ENCODE results near the gene FANCE.
"Not testable (repeated sequence)": the region's sequence is repeated elsewhere in the genome, so short reads cannot be mapped to it uniquely, and the experiment has no call there.

Gene FANCE

DNA sequence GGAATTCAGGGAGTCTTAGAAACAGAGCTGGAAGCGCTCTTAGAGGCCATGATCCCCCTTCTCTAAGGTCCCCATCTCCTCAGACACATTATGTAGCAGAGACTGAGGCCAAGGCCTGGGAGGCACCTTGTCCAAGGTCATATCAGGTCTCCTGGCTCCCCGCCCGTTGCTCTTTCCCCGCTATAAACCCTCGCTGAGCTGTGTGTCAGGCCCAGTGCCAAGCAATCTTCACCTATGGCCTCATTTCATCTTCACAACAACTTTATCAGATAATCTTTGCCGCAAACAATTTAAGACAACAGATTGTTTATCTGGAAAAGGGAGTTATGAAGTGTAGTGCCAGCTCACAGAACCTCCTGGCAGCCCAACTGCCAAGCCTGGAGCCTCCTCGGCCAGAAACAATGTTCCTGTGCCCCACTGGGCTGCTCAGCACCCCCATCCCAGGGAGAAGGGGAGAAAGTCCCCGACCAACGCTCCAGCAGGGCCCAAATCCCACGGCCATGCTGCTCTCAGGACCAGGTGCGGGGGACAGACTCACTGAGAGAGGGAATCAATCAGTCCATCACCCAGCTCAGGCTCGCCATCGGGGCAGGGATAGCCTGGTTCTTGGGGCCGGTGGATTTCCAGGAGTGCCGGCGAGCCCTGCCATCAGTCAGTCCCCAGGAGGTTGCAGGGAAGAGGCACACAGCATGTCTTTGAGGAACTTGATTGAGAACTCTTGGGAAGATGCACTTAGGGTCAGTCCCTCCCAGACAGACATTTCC, 16.9 kb upstream of the FANCE start:
- no peak for DNase-seq

DNA sequence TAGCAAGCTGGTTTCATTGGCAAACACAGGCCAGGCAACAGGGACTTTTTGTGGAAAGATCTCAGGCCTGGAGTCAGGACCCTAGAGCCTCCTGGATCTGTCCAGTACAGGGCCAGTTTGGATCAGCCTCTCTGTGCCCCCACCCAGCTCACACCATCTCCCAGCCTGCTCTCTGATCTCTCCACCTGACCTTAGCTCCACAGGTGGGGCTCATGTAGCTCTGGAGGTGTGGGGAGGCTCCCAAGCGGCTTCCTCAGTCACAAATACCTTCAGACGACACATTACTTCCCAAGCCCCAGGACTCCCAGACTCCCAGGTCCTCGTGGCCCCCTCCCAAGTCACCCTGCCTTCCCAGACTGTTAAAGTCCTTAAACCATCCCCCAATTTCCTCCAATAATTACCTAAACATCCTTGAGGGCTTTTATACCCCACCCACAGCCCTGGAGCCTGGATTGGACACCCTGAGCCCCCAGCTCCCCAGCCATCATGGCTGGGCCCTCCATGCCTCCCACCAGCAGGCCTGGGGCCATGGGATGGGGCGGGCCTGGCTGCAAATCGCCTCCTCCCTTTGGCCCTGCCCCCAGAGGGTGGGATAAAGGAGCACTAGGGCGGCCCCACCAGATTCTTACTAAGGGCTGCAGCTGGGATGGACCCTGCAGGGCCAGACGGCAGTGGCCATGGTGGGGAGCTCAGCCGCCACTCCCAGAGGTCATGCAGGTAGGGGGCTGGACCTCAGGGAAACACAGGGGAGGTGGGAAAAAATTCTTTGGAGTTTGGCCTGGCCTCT, 15.9 kb upstream of the FANCE start:
- DNase-seq: no peak

DNA sequence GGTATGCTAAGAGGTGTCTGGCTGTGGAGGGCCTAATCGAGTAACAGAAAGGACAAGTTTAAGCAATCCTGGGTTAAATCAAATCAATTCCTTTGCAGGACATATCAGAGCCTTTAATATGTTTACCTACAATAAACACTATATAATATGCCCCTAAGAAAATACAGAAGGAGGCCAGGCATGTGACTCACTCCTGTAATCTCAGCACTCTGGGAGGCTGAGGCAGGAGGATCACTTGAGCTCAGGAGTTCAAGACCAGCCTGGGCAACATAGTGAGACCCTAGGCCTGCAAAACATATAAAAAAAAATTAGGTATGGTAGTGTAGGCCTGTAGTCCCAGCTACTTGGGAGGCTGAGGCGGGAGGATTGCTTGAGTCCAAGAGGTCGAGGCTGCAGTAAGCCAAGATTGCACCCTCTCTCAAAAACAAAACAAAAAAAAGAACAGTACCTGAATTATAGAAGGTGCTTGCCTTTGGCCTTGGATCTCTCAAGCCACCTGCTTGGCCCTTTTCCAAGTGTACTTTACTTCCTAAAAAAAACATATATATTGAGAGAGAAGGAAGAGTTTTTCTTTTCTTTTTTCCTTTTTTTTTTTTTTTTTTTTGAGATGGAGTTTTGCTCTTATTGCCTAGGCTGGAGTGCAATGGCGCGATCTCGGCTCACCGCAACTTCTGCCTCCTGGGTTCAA, 13.6 kb upstream of the FANCE start:
- DNase-seq: not testable (repeated sequence)

DNA sequence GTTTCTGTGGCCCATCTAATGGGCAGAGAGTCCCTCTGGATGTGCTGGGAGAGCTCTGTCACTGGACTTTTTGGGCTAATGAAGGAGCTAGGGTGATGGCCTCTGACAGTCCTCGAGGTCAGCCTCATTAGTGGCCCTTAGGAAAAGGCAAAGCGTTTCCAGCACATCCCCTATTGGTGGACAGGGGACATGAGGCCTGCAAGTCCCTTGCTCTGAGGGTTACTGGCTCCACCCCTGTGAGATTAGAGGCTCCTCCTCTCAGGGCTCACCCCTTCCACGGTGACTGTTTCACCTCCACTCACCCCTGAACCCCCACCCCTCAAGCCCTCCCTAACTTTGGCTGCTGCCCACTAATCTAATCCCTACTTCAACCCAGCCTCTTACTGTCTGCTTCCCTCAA, 12.8 kb upstream of the FANCE start:
- no peak for DNase-seq

DNA sequence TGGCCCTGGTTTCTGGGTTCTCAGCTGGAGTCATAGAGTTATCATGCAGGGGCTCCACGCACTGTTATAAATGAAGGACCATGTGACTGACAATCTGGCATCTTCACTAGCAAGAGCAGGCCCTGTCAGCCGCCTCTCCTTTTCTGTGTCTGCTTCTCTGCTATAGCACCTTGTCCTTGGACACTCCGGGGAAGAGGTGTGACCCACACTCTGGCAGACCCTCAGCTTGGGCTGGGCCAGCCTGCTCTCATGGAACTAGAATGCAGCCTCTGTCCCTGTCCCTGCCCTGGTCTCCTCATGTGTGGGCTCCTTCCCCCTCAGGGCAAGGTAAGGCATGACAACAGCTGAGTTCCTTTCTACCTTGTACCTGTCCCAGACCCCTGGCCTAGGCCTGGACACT, 10.9 kb upstream of the FANCE start:
- DNase-seq: no peak

DNA sequence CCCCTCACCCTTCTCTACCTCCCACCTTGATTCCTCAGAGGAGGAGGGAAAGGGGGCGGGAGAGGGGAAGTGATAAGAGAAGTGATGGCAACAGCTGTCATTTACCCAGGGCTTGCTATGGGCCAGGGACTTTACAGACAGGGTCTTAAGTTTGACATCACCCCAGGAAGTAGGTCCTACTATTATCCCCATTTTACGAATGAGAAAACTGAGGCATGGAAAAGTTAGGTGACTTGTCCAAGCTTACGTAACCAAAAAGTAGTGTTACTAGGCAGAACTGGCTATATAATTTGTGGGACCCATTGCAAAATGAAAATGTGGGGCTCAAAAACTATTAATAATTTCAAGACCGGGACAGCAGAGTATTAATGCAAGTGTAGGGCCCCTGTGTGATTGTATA, 10.5 kb upstream of the FANCE start:
- DNase-seq: no peak

DNA sequence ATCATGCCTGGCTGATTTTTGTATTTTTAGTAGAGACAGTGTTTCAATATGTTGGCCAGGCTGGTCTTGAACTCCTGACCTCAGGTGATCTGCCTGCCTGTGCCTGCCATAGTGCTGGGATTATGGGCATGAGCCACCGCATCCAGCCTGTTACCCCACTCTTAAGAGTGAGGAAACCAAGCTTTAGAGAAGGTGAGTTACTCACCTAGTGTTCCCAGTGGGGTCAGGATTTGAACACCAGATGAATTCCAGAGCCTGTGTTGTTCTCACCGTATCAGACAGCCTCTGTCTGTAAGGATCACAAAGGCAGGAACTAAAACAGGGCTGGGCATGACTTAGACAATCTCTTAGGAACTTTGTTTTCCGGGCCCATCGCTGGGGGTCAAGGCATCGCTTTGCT, 9.4 kb upstream of the FANCE start:
- DNase-seq: no peak

DNA sequence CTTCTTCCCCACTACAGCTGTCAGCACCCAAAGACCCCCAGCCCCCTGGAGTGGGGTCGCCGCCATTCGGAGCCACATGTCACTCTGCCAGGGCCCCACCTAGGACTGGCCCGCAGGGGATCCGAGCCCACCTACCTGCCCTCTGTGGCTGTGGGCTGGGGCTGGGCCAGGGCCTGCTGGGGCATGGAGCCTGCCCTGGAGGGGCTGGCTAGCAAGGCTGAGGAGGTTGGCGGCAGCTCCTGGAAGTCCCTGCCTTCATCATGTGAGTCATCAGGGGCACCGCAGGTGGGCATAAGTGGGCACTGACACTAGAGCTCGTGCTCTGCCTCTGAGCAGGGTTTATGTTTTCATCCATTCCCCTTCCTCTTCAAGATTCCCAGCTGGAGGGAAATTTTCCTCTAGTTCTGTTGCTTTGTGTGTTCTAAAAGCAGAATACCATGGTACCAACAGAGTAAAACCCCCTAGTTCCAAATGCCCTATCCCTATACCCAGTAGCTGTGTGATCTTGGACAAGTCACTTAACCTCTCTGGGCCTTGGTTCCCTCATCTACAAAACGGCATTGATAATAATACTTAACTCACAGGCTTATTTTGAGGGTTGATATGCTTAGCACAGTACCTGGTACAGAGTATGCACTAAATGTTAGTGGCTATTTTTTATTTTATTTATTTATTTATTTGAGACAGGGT, 8.7 kb upstream of the FANCE start:
- no peak for DNase-seq

DNA sequence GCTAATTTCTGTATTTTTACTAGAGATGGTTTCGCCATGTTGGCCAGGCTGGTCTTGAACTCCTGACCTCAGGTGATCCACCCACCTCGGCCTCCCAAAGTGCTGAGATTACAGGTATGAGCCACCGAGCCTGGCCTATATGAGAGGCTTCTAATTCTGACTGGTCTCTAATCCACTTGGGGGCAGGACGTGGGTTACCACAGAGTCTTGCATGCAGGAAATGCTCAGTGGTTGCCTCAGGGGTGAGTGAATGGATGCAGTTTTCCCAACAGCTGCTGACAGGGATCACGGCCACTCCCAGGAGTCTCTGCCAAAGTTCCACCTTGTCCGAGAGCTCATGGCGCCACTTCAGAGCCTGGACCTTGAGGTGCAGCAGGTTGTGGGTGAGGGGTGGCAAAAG, 6.4 kb upstream of the FANCE start:
- no peak for DNase-seq

DNA sequence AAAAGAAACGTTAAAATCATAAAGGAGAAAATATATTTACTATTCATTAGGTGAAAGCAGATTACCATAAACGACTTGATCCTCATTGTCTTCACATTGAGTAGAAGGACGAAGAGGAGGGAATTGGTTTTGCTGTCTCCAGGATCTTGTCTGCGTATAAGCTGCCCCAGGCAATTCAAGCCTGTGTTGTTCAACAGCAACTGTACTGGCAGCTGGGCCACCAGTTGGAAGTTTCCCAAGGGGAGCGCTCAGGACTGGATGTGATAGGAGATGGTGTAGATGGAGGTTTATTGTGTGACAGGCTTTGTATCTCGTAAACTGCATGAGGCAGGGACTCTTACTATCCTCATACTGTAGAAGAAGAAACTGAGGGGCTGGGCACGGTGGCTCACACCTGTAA, 3.9 kb upstream of the FANCE start:
- no peak for DNase-seq

DNA sequence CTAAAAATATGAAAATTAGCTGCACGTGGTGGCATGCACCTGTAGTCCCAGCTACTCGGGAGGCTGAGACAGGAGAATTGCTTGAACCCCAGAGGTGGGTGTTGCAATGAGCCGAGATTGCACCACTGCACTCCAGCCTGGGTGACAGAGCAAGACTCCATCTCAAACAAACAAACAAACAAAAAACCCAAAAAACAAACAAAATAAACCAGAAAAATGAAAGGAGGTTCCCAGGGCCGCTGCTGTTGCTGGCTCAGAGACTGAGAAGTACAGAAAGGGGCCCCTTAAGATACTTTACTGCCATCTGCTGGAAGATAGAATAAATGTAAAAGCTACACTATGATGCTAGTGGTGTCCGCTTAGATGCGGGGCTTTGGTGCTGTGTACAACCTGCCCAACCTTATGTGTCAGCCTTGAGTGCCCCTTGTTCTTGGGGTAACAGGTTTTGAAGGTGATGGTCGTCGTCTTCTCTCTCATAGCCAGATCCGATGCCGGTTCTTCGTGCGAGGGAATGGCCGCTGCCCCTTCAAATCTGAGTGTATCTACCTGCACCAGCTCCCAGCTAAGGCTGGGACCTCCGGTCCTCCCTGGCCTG, 2.8 kb upstream of the FANCE start:
- DNase-seq: peak; percentile 67

DNA sequence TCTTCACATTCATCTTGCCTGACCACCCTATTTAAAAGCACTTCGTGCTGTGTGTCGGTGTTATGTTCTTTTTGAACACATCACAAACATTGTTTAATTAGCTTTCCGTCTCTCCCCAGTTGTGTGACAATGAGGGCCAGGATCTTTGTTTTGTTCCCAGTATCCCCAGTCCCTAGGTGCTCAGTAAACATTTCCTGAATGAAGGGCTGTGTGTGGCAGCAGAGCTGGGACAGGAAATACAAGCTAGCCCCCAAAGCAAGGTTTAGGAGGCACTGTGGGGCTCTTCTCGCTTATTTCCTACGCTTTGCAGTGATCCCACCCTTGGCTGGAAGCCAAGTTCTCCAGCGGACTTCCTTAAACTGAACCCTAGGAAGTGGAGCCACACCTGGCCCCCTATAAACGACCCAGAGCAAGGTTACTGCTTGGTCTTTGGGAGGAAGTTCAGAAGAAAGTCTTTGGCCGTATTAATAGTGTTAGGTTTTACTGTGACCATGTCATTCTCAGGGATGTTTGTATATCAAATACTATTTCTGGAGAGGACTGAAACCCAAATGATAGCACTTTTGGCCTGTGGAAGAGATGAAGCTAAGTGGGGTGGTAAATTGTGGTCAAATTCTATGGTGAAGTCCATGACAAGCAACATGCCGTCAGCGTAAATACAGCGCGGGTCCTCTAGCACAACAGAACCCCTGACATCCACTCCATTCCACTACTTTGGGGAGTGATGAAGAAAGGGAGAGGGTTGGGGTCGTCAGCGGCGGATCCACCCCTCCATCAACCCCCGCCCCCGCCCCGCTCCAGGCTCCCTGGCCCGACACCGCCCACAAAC, 570 bp upstream of the FANCE start:
- no peak for DNase-seq

DNA sequence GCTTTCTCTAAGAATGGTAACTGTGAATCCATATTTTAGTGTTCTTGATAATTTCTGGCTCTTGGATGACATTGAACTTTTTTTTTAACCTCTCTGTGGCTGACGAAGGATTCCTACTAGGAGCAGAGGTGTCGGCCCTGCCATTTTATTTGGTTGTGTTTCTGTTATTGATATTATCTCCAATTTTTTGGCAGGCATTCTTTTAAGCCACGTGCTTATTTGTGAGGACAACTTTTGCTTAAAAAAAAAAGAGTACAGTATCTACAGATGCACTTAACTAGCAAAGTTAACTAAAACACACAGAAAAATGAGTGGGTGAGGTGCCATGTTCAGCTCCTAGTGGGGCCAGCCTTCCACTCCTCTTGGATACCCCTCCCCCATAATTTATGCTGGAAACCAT, 1.1 kb downstream of the FANCE start:
- no peak for DNase-seq

DNA sequence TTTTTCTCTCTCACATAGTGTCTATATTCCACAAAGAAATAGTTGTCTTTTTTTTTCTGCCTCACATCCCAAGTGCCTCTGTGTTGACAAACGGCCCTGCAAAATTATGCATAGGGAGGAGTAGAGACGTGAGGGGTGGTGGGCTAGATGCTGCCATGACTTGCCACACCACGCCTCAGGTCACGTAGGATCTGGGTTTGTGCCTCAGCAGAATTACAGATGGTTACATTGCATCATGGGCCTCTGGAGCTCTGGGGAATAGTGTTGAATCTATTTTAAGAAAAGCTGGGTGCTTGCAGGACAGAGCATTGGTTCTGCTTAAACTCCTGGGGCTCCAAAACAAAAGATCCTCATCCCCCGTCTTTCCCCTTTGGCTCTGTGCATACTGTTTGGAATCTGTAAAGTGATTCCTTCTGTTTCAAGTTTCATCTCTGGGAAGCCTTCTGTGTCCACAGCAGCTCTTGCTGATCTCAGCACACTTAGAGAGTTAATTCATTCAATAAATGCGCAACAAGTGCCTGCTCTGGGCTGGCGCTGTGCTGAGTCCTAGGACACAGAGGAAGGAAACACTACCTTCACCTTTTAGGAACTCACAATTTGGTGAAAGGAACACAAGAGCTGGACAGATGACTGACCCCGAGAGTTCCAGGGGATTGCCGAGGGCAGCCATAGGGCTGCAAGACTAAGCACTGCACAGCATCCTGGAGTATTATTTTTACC, 2.4 kb downstream of the FANCE start:
- DNase-seq: no peak

DNA sequence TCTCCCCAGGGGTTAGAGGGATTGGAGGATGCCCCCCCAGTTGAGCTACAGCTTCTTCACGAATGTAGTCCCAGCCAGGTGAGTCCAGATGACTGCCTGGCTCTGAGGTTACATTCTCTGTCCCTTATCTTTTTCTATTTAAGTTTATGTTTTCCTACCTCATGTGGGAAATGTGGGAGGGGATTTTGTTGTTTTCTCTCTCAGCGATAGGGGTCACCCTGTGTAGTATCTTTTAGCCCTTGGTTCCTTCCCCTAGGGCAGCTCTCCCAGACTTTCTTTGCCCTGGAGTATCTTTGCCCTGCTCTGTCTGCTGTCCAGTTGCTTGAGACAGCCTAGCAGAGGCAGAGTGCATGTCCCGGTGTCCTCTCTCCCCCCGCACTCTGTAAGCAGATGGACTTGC, 5.8 kb downstream of the FANCE start:
- no peak for DNase-seq

DNA sequence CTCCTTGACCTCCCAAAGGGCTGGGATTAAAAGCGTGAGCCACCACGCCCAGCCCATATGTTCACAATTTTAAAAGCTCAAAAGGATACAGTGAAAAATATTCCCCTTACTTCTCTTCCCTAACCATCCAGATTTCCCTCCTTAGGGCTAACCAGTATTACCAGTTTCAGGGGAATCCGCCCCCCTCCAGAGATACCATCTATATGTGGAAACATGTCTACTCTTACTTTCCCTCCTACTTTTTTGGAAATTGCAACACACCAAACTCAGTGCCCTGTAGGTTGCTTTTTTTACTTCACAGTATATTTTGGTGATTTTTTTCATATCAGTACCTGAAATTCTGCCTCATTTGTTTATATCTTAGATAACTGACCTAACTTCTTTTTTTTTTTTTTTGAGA, 9.1 kb downstream of the FANCE start:
- DNase-seq: no peak

DNA sequence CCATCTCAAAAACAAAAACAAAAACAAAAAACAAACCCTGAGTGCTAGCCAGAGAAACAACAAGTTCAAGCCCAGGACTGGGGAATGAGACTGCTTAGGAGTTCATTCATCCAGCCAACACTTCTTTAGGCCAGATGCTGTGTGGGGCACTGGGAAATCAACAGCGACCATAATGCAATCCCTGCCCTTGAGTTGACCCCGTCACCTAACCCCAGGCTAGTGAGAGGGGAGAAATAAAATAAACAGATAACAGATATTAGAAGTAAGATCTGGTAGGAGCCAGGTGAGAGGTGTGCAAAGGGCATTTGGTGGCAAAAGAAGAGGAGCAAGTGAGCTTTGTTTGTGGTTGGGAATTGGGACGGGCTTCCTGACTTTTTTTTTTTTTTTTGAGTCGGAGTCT, 11.2 kb downstream of the FANCE start:
- DNase-seq: no peak

DNA sequence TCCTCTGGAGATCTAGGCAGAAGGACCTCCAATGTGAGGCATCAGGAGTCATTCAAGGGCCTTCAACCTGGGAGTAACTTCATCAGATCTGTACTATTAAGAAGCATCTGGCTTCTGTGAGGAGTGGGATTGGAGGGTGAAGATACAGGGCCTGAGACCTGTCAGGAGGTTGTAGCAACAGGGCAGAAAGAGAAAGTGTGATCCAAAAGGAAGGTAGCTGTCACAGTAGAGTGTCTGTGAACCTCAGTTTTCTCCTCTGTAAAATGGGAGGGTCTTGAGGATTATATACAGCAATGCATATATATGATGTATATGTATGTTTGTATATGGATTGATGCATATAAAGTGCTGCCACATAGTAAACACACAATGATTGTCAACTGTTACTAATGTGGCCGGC, 13.5 kb downstream of the FANCE start:
- DNase-seq: no peak

DNA sequence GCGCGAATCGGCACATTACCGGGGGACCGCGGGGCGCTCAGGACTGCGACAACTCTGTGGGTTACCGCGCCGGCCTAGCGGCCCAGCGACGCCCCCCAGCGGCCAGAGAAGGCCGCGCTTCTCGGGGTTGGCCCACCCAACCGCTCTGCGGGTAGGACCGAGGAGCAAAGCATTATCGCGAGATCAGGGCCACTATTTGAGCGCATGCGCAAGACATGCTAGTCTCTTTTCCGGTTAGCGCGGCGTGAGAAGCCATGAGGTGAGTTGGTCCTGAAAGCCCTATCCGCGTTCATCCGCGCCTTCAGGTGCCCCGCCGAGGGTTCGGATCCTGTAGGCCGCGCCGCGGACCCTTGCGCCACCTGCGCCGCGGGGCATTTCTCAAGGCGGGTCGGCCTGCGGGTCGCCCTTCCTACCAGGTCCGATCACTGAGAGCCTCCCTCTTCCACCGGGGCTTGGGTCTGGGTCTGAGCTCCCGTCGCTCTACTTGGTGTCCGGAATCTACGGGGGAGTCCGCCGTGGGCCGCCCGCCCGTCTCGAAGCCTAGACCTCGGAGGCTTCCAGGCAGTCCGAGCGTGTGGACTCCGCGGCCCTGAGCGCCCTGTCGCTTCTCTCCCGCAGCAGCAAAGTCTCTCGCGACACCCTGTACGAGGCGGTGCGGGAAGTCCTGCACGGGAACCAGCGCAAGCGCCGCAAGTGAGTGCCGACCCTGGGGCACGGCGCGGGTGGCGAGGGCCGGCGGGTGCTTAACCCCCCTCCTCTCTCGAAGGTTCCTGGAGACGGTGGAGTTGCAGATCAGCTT, 16.2 kb downstream of the FANCE start, which contains the start of gene RPL10A:
TSS of gene RPL10A (plus strand) at position 221 of the 799 bp plus-strand sequence. CDS start at position 255, 34 bp downstream.
- DNase-seq: peak; percentile 95
